IMR-90 (cell line): ENCODE data around the gene IGF1R. TPM values are rescaled to one million over a fixed set of nuclear protein-coding genes. Genes with fewer than 3 reads are reported as not detected.

Experiments
- ATAC-seq: fragments of 200-7000 bp; cut with Tn5 transposase; 2 replicates; pipeline ENCODE4 v1.9.1; 2020; ENCODE audit warnings: low read depth, mild to moderate bottlenecking, moderate library complexity
- BruUV-seq: library from RNA; stranded (reverse); fragments of 400-500 nt; replicated peaks from 2 replicates; lab custom pipeline; 2021; lab: Mats Ljungman, UMichigan
- CTCF ChIA-PET: fragments of 300-600 bp; formaldehyde crosslinking; extraction: SDS; loops from one replicate; lab custom pipeline; 2021; ENCODE audit warnings: antibody characterized with exemption; lab: Yijun Ruan, JAX
- POLR2A ChIA-PET: fragments of 300-600 bp; sonication (Branson Sonifier 250); formaldehyde crosslinking; loops from one replicate; lab custom pipeline; 2022; ENCODE audit warnings: antibody characterized with exemption; ENCODE audit not compliant: unreplicated experiment; lab: Charles Lee
- DNase-seq: peaks from one replicate; pipeline ENCODE4 v3.0.0; 2013
- H2AFZ ChIP-seq: replicated peaks from 2 replicates; pipeline ENCODE3; 2013; ENCODE audit warnings: low read length, mild to moderate bottlenecking; ENCODE audit not compliant: poor library complexity
- H2AK5ac ChIP-seq: 2 replicates; pipeline ENCODE4 v1.6.1; 2013; ENCODE audit warnings: low read depth, low read length, inconsistent platforms
- H2AK9ac ChIP-seq: replicated peaks from 2 replicates; pipeline ENCODE3; 2013; ENCODE audit warnings: mild to moderate bottlenecking, low read depth, low read length, moderate library complexity; ENCODE audit not compliant: poor library complexity
- H2BK120ac ChIP-seq: 2 replicates; pipeline ENCODE4 v1.6.1; 2013; ENCODE audit warnings: low read depth, low read length, inconsistent platforms
- H2BK15ac ChIP-seq: 3 replicates; pipeline ENCODE4 v1.6.1; 2013; ENCODE audit warnings: low read depth, low read length, inconsistent platforms
- H2BK20ac ChIP-seq: 2 replicates; pipeline ENCODE4 v1.6.1; 2013; ENCODE audit warnings: low read depth, mild to moderate bottlenecking, inconsistent platforms, low read length, moderate library complexity
- H2BK5ac ChIP-seq: 2 replicates; pipeline ENCODE4 v1.6.1; 2013; ENCODE audit warnings: mild to moderate bottlenecking, low read depth, low read length, inconsistent platforms; ENCODE audit not compliant: poor library complexity, severe bottlenecking
- H3K14ac ChIP-seq: replicated peaks from 2 replicates; pipeline ENCODE4 v1.6.1; 2013; ENCODE audit warnings: low read depth, low read length, inconsistent platforms
- H3K18ac ChIP-seq: 2 replicates; pipeline ENCODE4 v1.6.1; 2013; ENCODE audit warnings: low read depth, low read length, control low read depth
- H3K23ac ChIP-seq: 2 replicates; pipeline ENCODE4 v1.6.1; 2013; ENCODE audit warnings: low read depth, low read length, inconsistent platforms
- H3K27ac ChIP-seq: 2 replicates; pipeline ENCODE4 v1.5.1; 2013; ENCODE audit warnings: mild to moderate bottlenecking, control low read depth, low read length; ENCODE audit not compliant: insufficient read depth
- H3K27me3 ChIP-seq: 2 replicates; pipeline ENCODE4 v1.6.1; 2013; ENCODE audit warnings: low read length; ENCODE audit not compliant: control insufficient read depth, insufficient read depth
- H3K36me3 ChIP-seq: 2 replicates; pipeline ENCODE4 v1.6.1; 2013; ENCODE audit warnings: low read length, mixed read lengths; ENCODE audit not compliant: control insufficient read depth, insufficient read depth
- H3K4ac ChIP-seq: 2 replicates; pipeline ENCODE4 v1.6.1; 2013; ENCODE audit warnings: low read depth, low read length, inconsistent platforms
- H3K4me1 ChIP-seq: 2 replicates; pipeline ENCODE4 v1.6.1; 2013; ENCODE audit warnings: low read length, mixed read lengths; ENCODE audit not compliant: control insufficient read depth, insufficient read depth
- H3K4me2 ChIP-seq: 2 replicates; pipeline ENCODE4 v1.6.1; 2013; ENCODE audit warnings: low read depth, mild to moderate bottlenecking, control low read depth, low read length, moderate library complexity
- H3K4me3 ChIP-seq: 2 replicates; pipeline ENCODE4 v1.5.1; 2013; ENCODE audit warnings: low read depth, mild to moderate bottlenecking, control low read depth, low read length, moderate library complexity; ENCODE audit not compliant: insufficient read depth
- H3K56ac ChIP-seq: 2 replicates; pipeline ENCODE4 v1.6.1; 2013; ENCODE audit warnings: low read length, inconsistent platforms; ENCODE audit not compliant: insufficient read depth; ENCODE audit errors: extremely low read depth
- H3K79me1 ChIP-seq, 2 experiments: 2 replicates each; pipeline ENCODE4 v1.6.1; 2013; ENCODE audit warnings: low read length in 2 of 2, inconsistent platforms in 1 of 2, low read depth in 1 of 2
- H3K9ac ChIP-seq: 2 replicates; pipeline ENCODE4 v1.6.1; 2013; ENCODE audit warnings: low read depth, low read length, control low read depth
- H3K9me1 ChIP-seq: 2 replicates; pipeline ENCODE4 v1.6.1; 2013; ENCODE audit warnings: low read length, inconsistent platforms; ENCODE audit not compliant: insufficient read depth
- H3K9me3 ChIP-seq: 2 replicates; pipeline ENCODE4 v1.6.1; 2013; ENCODE audit warnings: low read length; ENCODE audit not compliant: control insufficient read depth, insufficient read depth
- H4K20me1 ChIP-seq: 2 replicates; pipeline ENCODE4 v1.6.1; 2013; ENCODE audit warnings: low read length, inconsistent platforms; ENCODE audit not compliant: insufficient read depth
- H4K5ac ChIP-seq: 2 replicates; pipeline ENCODE4 v1.6.1; 2013; ENCODE audit warnings: mild to moderate bottlenecking, low read depth, low read length, control low read depth
- H4K8ac ChIP-seq, 2 experiments: 2 replicates each; pipeline ENCODE4 v1.6.1; 2013; ENCODE audit warnings: low read depth in 2 of 2, low read length in 2 of 2, control low read depth in 1 of 2, inconsistent platforms in 1 of 2
- H4K91ac ChIP-seq: 2 replicates; pipeline ENCODE4 v1.6.1; 2013; ENCODE audit warnings: low read depth, low read length, inconsistent platforms; ENCODE audit not compliant: insufficient read depth
- BHLHE40 ChIP-seq: fragments of 150-350 bp; IDR thresholded peaks from 2 replicates; pipeline ENCODE4 v1.6.1; 2016; ENCODE audit warnings: mild to moderate bottlenecking, low read depth, low read length
- CEBPB ChIP-seq: IDR thresholded peaks from 2 replicates; pipeline ENCODE4 v1.6.1; 2012; ENCODE audit warnings: low read depth, low read length, improper control_type of control experiment
- CHD1 ChIP-seq: IDR thresholded peaks from 2 replicates; pipeline ENCODE4 v1.6.1; 2012; ENCODE audit warnings: low read depth, low read length, improper control_type of control experiment
- CTCF ChIP-seq: conservative IDR thresholded peaks from 2 replicates; pipeline ENCODE4 v1.5.1; 2012; ENCODE audit warnings: mild to moderate bottlenecking, low read depth, low read length, improper control_type of control experiment
- FOS ChIP-seq: fragments of 150-350 bp; IDR thresholded peaks from 2 replicates; pipeline ENCODE4 v1.6.1; 2016; ENCODE audit warnings: low read depth, low read length
- MAFK ChIP-seq: IDR thresholded peaks from 2 replicates; pipeline ENCODE4 v1.6.1; 2012; ENCODE audit warnings: low read depth, low read length, improper control_type of control experiment
- MAZ ChIP-seq: IDR thresholded peaks from 2 replicates; pipeline ENCODE4 v1.6.1; 2012; ENCODE audit warnings: low read depth, mild to moderate bottlenecking, low read length, improper control_type of control experiment, moderate library complexity, borderline replicate concordance
- MXI1 ChIP-seq: IDR thresholded peaks from 2 replicates; pipeline ENCODE4 v1.6.1; 2012; ENCODE audit warnings: low read depth, mild to moderate bottlenecking, low read length, moderate library complexity, borderline replicate concordance
- NFE2L2 ChIP-seq: fragments of 150-350 bp; IDR thresholded peaks from 2 replicates; pipeline ENCODE4 v1.6.1; 2016; ENCODE audit warnings: low read depth, mild to moderate bottlenecking, low read length
- POLR2A ChIP-seq: IDR thresholded peaks from 2 replicates; pipeline ENCODE4 v1.6.1; 2012; ENCODE audit warnings: mild to moderate bottlenecking, low read depth, low read length
- RAD21 ChIP-seq: IDR thresholded peaks from 2 replicates; pipeline ENCODE4 v1.6.1; 2012; ENCODE audit warnings: low read length, improper control_type of control experiment
- RCOR1 ChIP-seq: IDR thresholded peaks from 2 replicates; pipeline ENCODE4 v1.6.1; 2012; ENCODE audit warnings: mild to moderate bottlenecking, low read length, improper control_type of control experiment; ENCODE audit not compliant: insufficient replicate concordance
- RFX5 ChIP-seq: IDR thresholded peaks from 2 replicates; pipeline ENCODE4 v1.8.0; 2012; ENCODE audit warnings: low read depth, mild to moderate bottlenecking, low read length, moderate library complexity
- SMC3 ChIP-seq: fragments of 150-350 bp; IDR thresholded peaks from 2 replicates; pipeline ENCODE4 v1.6.1; 2016; ENCODE audit warnings: low read depth, mild to moderate bottlenecking, antibody characterized with exemption, low read length, moderate library complexity
- USF2 ChIP-seq: fragments of 150-350 bp; IDR thresholded peaks from 2 replicates; pipeline ENCODE4 v1.6.1; 2017; ENCODE audit warnings: mild to moderate bottlenecking, antibody characterized with exemption, low read length, low read depth
- WGBS, 2 experiments: methylation state at CpG; one replicate each; pipeline versions ENCODE4 v1.1.5 to v1.1.7; 2013; ENCODE audit warnings: missing lambda C conversion rate in 2 of 2; ENCODE audit not compliant: insufficient read length in 1 of 2; ENCODE audit errors: extremely low coverage in 2 of 2; 5-methylcytosine and 5-hydroxymethylcytosine counted together
- dilution Hi-C: fragments of 300-500 bp; cut with HindIII; formaldehyde crosslinking; loops from one replicate; pipeline ENCODE4 v1.14.3; 2018; ENCODE audit warnings: low sequenced_read_pairs; ENCODE audit not compliant: unreplicated experiment
- in situ Hi-C: fragments of 300-500 bp; cut with MboI; formaldehyde crosslinking; loops from 3 replicates; pipeline ENCODE4 v1.14.3; 2019; ENCODE audit warnings: low sequenced_read_pairs, inconsistent platforms, mixed read lengths
- intact Hi-C: fragments of 100-400 bp; cut with micrococcal nuclease; formaldehyde crosslinking; loops from 2 replicates; pipeline ENCODE4 v1.10.0; 2022
- polyA plus RNA-seq, 3 experiments: library from polyadenylated mRNA; depleted of rRNA; stranded (reverse); fragments of >200 nt; gene quantifications; 2 replicates each; pipeline ENCODE4 v1.2.3, GENCODE V29; 2012; ENCODE audit warnings: low replicate concordance in 1 of 3
- total RNA-seq: library from RNA; depleted of rRNA; stranded (reverse); fragments of >200 nt; gene quantifications from 2 replicates; pipeline ENCODE4 v1.2.3, GENCODE V29; 2012
- TF ChIP-seq, protein P1 (sequence below): fragments of 150-350 bp; IDR thresholded peaks from 2 replicates; pipeline ENCODE4 v1.6.1; 2016; ENCODE audit warnings: low read depth, mild to moderate bottlenecking, low read length, moderate library complexity, borderline replicate concordance

The IGF1R gene
- total and polyA plus RNA-seq, 2 of the 4 experiments (the other 2 are of a cell fraction), result 24.0 to 24.9 TPM

GRCh38 chr15:98858610-98859023, 210.3 kb downstream of the IGF1R start:
- H3K79me1 ChIP-seq, result peaks cover 33 to 87% of the 10 kb centered on the region in 2 experiments
- dilution Hi-C loops (no loop called here), in situ Hi-C loops (no loop called here), intact Hi-C loops (no loop called here)
- CTCF ChIA-PET, result interaction anchor here (0.6 kb wide), 1 partner anchor 92 kb away, joined by 7 read pairs; no protein-coding TSS in a partner anchor
- peak overlapping the region; percentile 83; the same call in 1 of the 2 replicates for H2AK5ac ChIP-seq
- peak overlapping the region; percentile 78 for H4K91ac ChIP-seq
- H3K9ac ChIP-seq, result peak overlapping the region; percentile 28; the same call in 1 of the 2 replicates
- H3K18ac ChIP-seq, result peak overlapping the region; percentile 83
- peak overlapping the region; percentile 83 for H3K23ac ChIP-seq
- peak overlapping the region; percentile 96 for H2BK5ac ChIP-seq
- H2BK120ac ChIP-seq, result peak overlapping the region; percentile 84
- ATAC-seq (no peak), DNase-seq (no peak)
- H3K9me1 ChIP-seq, result peaks cover 24% of the 10 kb centered on the region
- POLR2A ChIA-PET, result no interaction called here
- H4K8ac ChIP-seq, result peak overlapping the region; percentile 76 to 87
- H2AFZ ChIP-seq, result no peak overlapping the region
- H3K4me3 ChIP-seq, result no peak overlapping the region
- H3K36me3 ChIP-seq, result no peaks in the 10 kb centered on the region
- peak overlapping the region; percentile 55 for H3K27ac ChIP-seq
- peak overlapping the region; percentile 88 for H3K4ac ChIP-seq
- H4K5ac ChIP-seq, result peak overlapping the region; percentile 72
- H2BK15ac ChIP-seq, result peak overlapping the region; percentile 89
- no peak overlapping the region for H3K4me2 ChIP-seq
- H4K20me1 ChIP-seq, result peaks cover 6% of the 10 kb centered on the region; the same call in 1 of the 2 replicates
- peak overlapping the region; percentile 8 for H2AK9ac ChIP-seq
- no peak for TF ChIP-seq POLR2A
- TF ChIP-seq MAZ, result no peak
- no peak for TF ChIP-seq RCOR1
- TF ChIP-seq RAD21, result no peak
- no peak for TF ChIP-seq USF2
- TF ChIP-seq MAFK, result no peak
- TF ChIP-seq FOS, result no peak
- TF ChIP-seq MXI1, result no peak
- no peak for TF ChIP-seq CHD1
- no peak for TF ChIP-seq CTCF
- TF ChIP-seq CEBPB, result no peak
- TF ChIP-seq RFX5, result no peak
- TF ChIP-seq, protein P1, sequence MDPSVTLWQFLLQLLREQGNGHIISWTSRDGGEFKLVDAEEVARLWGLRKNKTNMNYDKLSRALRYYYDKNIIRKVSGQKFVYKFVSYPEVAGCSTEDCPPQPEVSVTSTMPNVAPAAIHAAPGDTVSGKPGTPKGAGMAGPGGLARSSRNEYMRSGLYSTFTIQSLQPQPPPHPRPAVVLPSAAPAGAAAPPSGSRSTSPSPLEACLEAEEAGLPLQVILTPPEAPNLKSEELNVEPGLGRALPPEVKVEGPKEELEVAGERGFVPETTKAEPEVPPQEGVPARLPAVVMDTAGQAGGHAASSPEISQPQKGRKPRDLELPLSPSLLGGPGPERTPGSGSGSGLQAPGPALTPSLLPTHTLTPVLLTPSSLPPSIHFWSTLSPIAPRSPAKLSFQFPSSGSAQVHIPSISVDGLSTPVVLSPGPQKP, result no peak
- no peak for TF ChIP-seq NFE2L2
- no peak for TF ChIP-seq BHLHE40
- TF ChIP-seq SMC3, result no peak
- H3K4me1 ChIP-seq, result peaks cover 40% of the 10 kb centered on the region
- H3K14ac ChIP-seq, result peak overlapping the region; percentile 94
- no peaks in the 10 kb centered on the region for H3K9me3 ChIP-seq
- no peak overlapping the region for H3K56ac ChIP-seq
- H2BK20ac ChIP-seq, result peak overlapping the region; percentile 85
- H3K27me3 ChIP-seq, result no peaks in the 10 kb centered on the region
- no TSS peak for BruUV-seq
- 88% methylated on average over 7 of the region's 9 CpGs; no CpG with 5 or more reads in 1 of the 2 experiments for WGBS, 2 experiments
